Endothelial cell (in vitro differentiated cells): ENCODE results near the gene DGKQ. TPM values are rescaled to one million over a fixed set of nuclear protein-coding genes. Genes with fewer than 3 reads are reported as not detected.
"Not testable (repeated sequence)": the region's sequence is repeated elsewhere in the genome, so short reads cannot be mapped to it uniquely, and the experiment has no call there.

Experiments used
- DNase-seq: peaks from one replicate; pipeline ENCODE4 v3.0.0; 2021; ENCODE audit warnings: low spot score
- H3K27ac Mint-ChIP-seq: one replicate; pipeline ENCODE4 v1.8.0; 2021; ENCODE audit warnings: mixed read lengths, inconsistent platforms; ENCODE audit not compliant: unreplicated experiment
- H3K27me3 Mint-ChIP-seq: one replicate; pipeline ENCODE4 v1.8.0; 2021; ENCODE audit warnings: mild to moderate bottlenecking, moderate library complexity, mixed read lengths, inconsistent platforms; ENCODE audit not compliant: unreplicated experiment
- H3K36me3 Mint-ChIP-seq: one replicate; pipeline ENCODE4 v1.8.0; 2021; ENCODE audit warnings: mild to moderate bottlenecking, low read depth, mixed read lengths, inconsistent platforms; ENCODE audit not compliant: unreplicated experiment
- H3K4me1 Mint-ChIP-seq: one replicate; pipeline ENCODE4 v1.8.0; 2021; ENCODE audit warnings: mild to moderate bottlenecking, mixed read lengths, inconsistent platforms; ENCODE audit not compliant: unreplicated experiment
- H3K4me3 Mint-ChIP-seq: one replicate; pipeline ENCODE4 v1.8.0; 2021; ENCODE audit warnings: mild to moderate bottlenecking, mixed read lengths, inconsistent platforms; ENCODE audit not compliant: unreplicated experiment
- H3K9me3 Mint-ChIP-seq: one replicate; pipeline ENCODE4 v1.8.0; 2021; ENCODE audit warnings: mixed read lengths, inconsistent platforms; ENCODE audit not compliant: unreplicated experiment
- total RNA-seq: library from RNA; stranded (reverse); fragmentation: NEBNext Ultra II Directional; extraction: Animal tissue kit (Norgen Biotek cat#: 25700); gene quantifications from one replicate; pipeline ENCODE4 v1.2.1, GENCODE V29; 2021; ENCODE audit not compliant: unreplicated experiment
- TF ChIP-seq, protein P1 (sequence below): fragments of 200-600 bp; sonication (generic); IDR thresholded peaks from one replicate; pipeline ENCODE4 v1.5.0; 2021; ENCODE audit warnings: antibody characterized with exemption; ENCODE audit not compliant: unreplicated experiment

DGKQ gene
- total RNA-seq, 1 donor from 2014 or later, result 14.5 TPM

DNA sequence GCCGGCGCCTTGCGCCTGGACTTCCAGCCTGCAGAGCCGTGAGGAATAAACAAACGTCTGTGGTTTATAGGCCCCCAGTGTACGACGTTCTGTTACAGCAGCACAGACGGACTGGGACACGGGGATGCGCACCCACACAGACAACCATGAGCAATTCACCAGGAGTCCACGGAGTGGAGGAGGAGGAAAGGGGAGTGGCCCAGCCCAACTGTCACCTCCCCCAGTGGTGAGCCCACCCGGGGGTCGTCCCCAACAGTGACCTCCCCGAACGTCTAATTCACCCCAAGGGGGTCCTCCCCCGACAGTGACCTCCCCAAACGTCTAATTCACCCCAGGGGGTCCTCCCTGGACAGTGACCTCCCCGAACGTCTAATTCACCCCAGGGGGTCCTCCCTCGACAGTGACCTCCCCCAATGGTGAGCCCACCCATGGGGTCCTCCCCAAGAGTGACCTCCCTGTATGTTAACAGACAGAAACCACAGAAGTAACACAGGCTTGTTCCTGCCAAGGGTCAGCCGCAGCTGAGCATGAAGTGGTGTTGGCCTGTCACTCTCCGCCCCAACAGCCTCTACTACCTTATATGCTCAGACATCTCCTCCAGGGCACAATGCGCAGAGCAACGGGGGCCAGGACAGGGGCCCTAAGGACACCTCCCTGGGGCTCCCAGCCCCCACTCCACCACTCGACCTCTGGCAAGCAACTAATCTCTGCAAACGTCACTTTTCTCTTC lies 47.4 kb downstream of the DGKQ start:
- H3K27me3 Mint-ChIP-seq, result peaks cover 6% of the 10 kb centered on the region
- TF ChIP-seq, protein P1, sequence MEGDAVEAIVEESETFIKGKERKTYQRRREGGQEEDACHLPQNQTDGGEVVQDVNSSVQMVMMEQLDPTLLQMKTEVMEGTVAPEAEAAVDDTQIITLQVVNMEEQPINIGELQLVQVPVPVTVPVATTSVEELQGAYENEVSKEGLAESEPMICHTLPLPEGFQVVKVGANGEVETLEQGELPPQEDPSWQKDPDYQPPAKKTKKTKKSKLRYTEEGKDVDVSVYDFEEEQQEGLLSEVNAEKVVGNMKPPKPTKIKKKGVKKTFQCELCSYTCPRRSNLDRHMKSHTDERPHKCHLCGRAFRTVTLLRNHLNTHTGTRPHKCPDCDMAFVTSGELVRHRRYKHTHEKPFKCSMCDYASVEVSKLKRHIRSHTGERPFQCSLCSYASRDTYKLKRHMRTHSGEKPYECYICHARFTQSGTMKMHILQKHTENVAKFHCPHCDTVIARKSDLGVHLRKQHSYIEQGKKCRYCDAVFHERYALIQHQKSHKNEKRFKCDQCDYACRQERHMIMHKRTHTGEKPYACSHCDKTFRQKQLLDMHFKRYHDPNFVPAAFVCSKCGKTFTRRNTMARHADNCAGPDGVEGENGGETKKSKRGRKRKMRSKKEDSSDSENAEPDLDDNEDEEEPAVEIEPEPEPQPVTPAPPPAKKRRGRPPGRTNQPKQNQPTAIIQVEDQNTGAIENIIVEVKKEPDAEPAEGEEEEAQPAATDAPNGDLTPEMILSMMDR, result no peak
- DNase-seq, result no peak
- peaks cover 34% of the 10 kb centered on the region for H3K4me1 Mint-ChIP-seq
- H3K27ac Mint-ChIP-seq, result peak overlapping the region; percentile 27
- no peak overlapping the region for H3K4me3 Mint-ChIP-seq
- peaks cover 14% of the 10 kb centered on the region for H3K36me3 Mint-ChIP-seq
- no peaks in the 10 kb centered on the region for H3K9me3 Mint-ChIP-seq

DNA sequence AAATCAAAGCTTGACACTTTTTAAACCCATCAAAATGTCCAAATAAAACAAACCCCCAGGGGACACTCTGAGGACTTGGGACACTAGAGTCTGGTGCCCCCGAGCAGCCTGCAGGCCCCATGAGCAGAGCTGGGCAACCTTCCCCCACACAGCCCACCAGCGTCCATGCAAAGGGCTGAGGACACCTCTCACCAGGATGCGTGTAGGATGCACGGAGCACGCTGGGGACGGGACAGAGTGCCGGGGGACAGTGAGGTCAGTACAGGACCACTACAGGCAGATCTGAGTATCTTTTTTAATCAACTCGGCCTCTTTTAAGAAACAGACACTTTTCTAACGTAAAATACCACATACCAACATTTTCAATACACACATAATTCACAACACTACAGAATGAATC lies 48.2 kb downstream of the DGKQ start:
- Mint-ChIP-seq H3K36me3 (peaks cover 14% of the 10 kb centered on the region), H3K4me1 (peaks cover 28% of the 10 kb centered on the region)

DNA sequence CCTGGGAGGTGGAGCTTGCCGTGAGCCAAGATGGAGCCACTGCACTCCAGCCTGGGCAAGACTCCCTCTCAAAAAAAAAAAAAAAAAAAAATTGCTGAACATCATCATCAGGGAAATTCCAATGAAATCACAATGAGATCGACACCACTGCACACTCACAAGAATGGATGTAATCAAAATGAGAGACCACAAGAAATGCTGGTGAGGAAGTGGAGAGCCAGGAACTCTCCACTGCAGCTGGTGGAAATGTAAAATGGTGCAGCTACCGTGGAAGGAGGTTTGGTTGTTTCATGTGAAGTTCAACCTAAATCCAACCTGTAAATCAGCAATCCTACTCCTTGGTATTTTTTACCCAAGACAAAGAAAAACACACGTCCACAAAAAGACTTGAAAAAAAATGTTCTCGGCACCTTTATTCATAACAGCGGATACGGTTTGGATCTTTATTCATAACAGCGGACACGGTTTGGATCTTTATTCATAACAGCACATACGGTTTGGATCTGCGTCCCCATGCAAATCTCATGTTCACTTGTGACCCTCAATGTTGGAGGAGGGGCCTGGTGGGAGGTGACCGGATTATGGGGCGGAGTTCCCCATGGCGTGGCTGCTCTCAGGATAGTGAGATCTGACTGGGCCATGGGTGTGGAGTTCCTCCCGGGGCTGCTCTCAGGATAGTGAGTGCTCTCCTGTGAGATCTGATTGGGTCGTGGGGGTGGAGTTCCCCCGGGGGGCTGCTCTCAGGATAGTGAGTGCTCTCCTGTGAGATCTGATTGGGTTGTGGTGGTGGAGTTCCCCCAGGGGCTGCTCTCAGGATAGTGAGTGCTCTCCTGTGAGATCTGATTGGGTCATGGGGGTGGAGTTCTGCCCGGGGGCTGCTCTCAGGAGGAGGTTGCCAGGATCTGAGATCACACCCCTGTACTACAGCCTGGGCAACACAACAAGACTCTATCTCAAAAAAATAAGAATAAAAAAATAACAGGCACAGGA lies 49.0 kb downstream of the DGKQ start:
- no peak for DNase-seq
- Mint-ChIP-seq H3K9me3 (no peaks in the 10 kb centered on the region), H3K4me1 (peaks cover 32% of the 10 kb centered on the region), H3K36me3 (peaks cover 14% of the 10 kb centered on the region), H3K27me3 (peaks cover 5% of the 10 kb centered on the region), H3K27ac (peak overlapping the region; percentile 48), H3K4me3 (peak overlapping the region; percentile 76)
- TF ChIP-seq, protein P1, result no peak

More for the DNA sequence above, 48.2 kb downstream of the DGKQ start:
- Mint-ChIP-seq H3K9me3 (no peaks in the 10 kb centered on the region), H3K27ac (no peak overlapping the region), H3K4me3 (no peak overlapping the region), H3K27me3 (peaks cover 4% of the 10 kb centered on the region)
- no peak for DNase-seq
- TF ChIP-seq, protein P1, result no peak

DNA sequence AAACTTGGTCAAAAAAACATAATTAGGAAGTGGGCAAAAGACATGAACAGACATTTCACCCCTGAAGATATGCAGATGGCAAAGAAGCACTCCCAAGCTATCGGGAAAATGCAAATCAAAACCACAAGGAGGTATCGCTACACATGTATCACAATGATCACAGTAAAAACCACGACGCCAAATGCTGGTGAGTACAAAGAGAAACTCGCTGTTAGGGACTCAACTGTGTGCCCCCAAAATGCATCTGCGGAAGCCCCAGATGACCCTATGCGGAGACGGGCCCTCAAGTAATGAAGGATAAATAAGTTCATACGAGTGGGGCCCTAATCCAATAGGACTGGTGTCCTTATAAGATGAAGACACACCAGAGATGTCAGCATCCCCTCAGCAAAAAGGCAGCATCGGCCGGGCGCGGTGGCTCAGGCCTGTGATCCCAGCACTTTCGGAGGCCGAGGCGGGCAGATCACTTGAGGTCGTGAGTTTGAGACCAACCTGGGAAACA lies 51.5 kb downstream of the DGKQ start:
- H3K27me3 Mint-ChIP-seq, result peaks cover 8% of the 10 kb centered on the region
- H3K27ac Mint-ChIP-seq, result peak overlapping the region; percentile 74
- peaks cover 17% of the 10 kb centered on the region for H3K36me3 Mint-ChIP-seq
- no peak for DNase-seq
- H3K4me1 Mint-ChIP-seq, result peaks cover 33% of the 10 kb centered on the region
- H3K9me3 Mint-ChIP-seq, result no peaks in the 10 kb centered on the region
- H3K4me3 Mint-ChIP-seq, result no peak overlapping the region
- TF ChIP-seq, protein P1, result no peak

DNA sequence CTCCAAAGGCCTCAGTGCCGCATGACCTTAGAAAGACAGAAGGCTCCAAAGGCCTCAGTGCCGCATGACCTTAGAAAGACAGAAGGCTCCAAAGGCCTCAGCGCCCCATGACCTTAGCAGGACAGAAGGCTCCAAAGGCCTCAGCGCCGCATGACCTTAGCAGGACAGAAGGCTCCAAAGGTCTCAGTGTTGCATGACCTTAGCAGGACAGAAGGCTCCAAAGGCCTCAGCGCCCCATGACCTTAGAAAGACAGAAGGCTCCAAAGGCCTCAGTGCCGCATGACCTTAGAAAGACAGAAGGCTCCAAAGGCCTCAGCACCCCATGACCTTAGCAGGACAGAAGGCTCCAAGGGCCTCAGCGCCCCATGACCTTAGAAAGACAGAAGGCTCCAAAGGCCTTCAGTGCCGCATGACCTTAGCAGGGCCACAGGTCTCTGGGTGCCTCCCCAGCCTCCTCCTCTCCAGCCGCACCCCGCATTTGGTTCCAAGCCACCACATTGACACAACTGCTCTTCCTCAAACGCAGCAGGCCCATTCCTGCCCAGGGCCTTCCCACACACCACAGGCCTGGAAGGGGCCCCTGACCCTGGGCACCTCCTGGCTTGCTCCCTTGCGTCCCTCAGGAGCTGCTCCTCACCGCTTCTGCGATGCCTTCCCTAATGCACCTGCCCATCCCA lies 54.2 kb downstream of the DGKQ start:
- H3K9me3 Mint-ChIP-seq, H3K27me3 Mint-ChIP-seq, H3K27ac Mint-ChIP-seq, DNase-seq, H3K4me3 Mint-ChIP-seq, H3K36me3 Mint-ChIP-seq: not testable (repeated sequence)
- peaks cover 45% of the 10 kb centered on the region for H3K4me1 Mint-ChIP-seq

DNA sequence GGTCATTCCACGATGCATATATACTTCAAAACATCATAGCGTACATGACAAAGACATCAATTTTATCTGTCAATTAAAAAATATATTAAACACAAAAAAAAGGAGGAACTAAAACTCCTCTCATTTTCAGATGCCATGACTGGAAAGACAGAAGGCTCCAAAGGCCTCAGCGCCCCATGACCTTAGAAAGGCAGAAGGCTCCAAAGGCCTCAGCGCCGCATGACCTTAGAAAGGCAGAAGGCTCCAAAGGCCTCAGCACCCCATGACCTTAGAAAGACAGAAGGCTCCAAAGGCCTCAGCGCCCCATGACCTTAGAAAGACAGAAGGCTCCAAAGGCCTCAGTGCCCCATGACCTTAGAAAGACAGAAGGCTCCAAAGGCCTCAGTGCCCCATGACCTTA lies 54.8 kb downstream of the DGKQ start:
- H3K27me3 Mint-ChIP-seq, DNase-seq, H3K36me3 Mint-ChIP-seq, H3K9me3 Mint-ChIP-seq, H3K27ac Mint-ChIP-seq, H3K4me3 Mint-ChIP-seq: not testable (repeated sequence)
- peaks cover 45% of the 10 kb centered on the region for H3K4me1 Mint-ChIP-seq
